Measurements from ENCODE around the gene IL22. TPM values are rescaled to one million over a fixed set of nuclear protein-coding genes. Genes with fewer than 3 reads are reported as not detected.

IL22 gene
- total RNA-seq (ENCODE audit: low replicate concordance), result not detected in 2 replicates

GRCh38 chr12:68253504-68253903 is at the start of gene IL22:
TSS of gene IL22 (minus strand) at chr12:68253604. CDS start at chr12:68253448, 156 bp downstream.

GRCh38 chr12:68225576-68226476 is 27.6 kb downstream of the IL22 start, which contains the start of gene IL26:
TSS of gene IL26 (minus strand) at chr12:68225810. CDS start at chr12:68225756, 54 bp downstream.

Other genes starting within 250 kb of the IL22 start
- gene IFNG, start 93.9 kb downstream of the IL22 start, total RNA-seq (ENCODE audit: low replicate concordance), result not detected in 2 replicates
- 0.35 TPM in 1 of 2 replicates, not detected in the other for gene IL26, start 27.8 kb downstream of the IL22 start, total RNA-seq (ENCODE audit: low replicate concordance)
- gene MDM1, start 78.8 kb upstream of the IL22 start, total RNA-seq (ENCODE audit: low replicate concordance), result 5.6 and 9.0 TPM in 2 replicates